ENCODE results near the gene CPNE6. TPM values are rescaled to one million over a fixed set of nuclear protein-coding genes. Genes with fewer than 3 reads are reported as not detected.

CPNE6 gene
- total and polyA plus RNA-seq, 2 of the 13 experiments (the other 11 are each of a cell fraction or from before 2014, with no cell fraction given): not detected

GRCh38 chr14:24115422-24116127 lies 44.2 kb downstream of the CPNE6 start (continued):
- TF ChIP-seq ZNF678 (CRISPR knock-in tag; IDR thresholded peaks at IDR 0.05) (no peak), CREBL2 (CRISPR knock-in tag; IDR thresholded peaks at IDR 0.05; ENCODE audit: borderline replicate concordance) (no peak), ZNF891 (CRISPR knock-in tag; IDR thresholded peaks at IDR 0.05) (peak; percentile 95), DNMT1 (CRISPR knock-in tag; IDR thresholded peaks at IDR 0.05) (peak; percentile 92; the same call in 1 of the 2 replicates), GATAD2A (CRISPR knock-in tag; IDR thresholded peaks at IDR 0.05) (no peak), ASH2L (IDR thresholded peaks at IDR 0.05; ENCODE audit: insufficient read length, low read depth, low read length) (no peak), BCLAF1 (IDR thresholded peaks at IDR 0.05) (no peak), ZNF550 (CRISPR knock-in tag; IDR thresholded peaks at IDR 0.05; ENCODE audit: borderline replicate concordance) (0 out of 2 replicates have a peak, but pooled peaks have one; percentile 68), NFIC (IDR thresholded peaks at IDR 0.05; ENCODE audit: low read length) (no peak), ZNF292 (CRISPR knock-in tag; IDR thresholded peaks at IDR 0.05; ENCODE audit: borderline replicate concordance, low read depth) (no peak; the same call in 1 of the 2 replicates), SNAI1 (CRISPR knock-in tag; IDR thresholded peaks at IDR 0.05; ENCODE audit: borderline replicate concordance) (no peak), ZBED4 (CRISPR knock-in tag; IDR thresholded peaks at IDR 0.05; ENCODE audit: borderline replicate concordance) (peak; percentile 9), PLSCR1 (CRISPR knock-in tag; IDR thresholded peaks at IDR 0.05; ENCODE audit: borderline replicate concordance) (no peak), MTF2 (CRISPR knock-in tag; IDR thresholded peaks at IDR 0.05; ENCODE audit: borderline replicate concordance) (no peak), ZNF777 (CRISPR knock-in tag; IDR thresholded peaks at IDR 0.05) (0 out of 2 replicates have a peak, but pooled peaks have one; percentile 34), MXD1 (CRISPR knock-in tag; IDR thresholded peaks at IDR 0.05) (0 out of 2 replicates have a peak, but pooled peaks have one; percentile 20), BRD4 (CRISPR knock-in tag; IDR thresholded peaks at IDR 0.05) (no peak), ZNF883 (CRISPR knock-in tag; IDR thresholded peaks at IDR 0.05; ENCODE audit: not compliant biosample characterization) (peak; percentile 53), PBX3 (CRISPR knock-in tag; IDR thresholded peaks at IDR 0.05; ENCODE audit: borderline replicate concordance) (peak; percentile 28; the same call in 1 of the 2 replicates)

Data from HepG2 (cell line).